PC-9 (cell line): Measurements from ENCODE around the gene UNC13C. TPM values are rescaled to one million over a fixed set of nuclear protein-coding genes. Genes with fewer than 3 reads are reported as not detected.

Experiments used
- BruUV-seq: library from RNA; stranded (reverse); fragments of 400-500 nt; replicated peaks from 2 replicates; lab custom pipeline; 2021; lab: Mats Ljungman, UMichigan
- CTCF ChIA-PET: fragments of 300-600 bp; sonication (Branson Sonifier 250); formaldehyde crosslinking; loops from one replicate; lab custom pipeline; 2022; ENCODE audit warnings: antibody characterized with exemption; lab: Charles Lee
- POLR2A ChIA-PET: fragments of 300-600 bp; sonication (Branson Sonifier 250); formaldehyde crosslinking; loops from one replicate; lab custom pipeline; 2022; ENCODE audit warnings: antibody characterized with exemption; ENCODE audit not compliant: unreplicated experiment; lab: Charles Lee
- DNase-seq, 2 experiments: peaks; one replicate each; pipeline versions ENCODE4 v3.0.0 to v3.0.0-alpha.2; 2015 to 2022; ENCODE audit warnings: mixed read lengths in 1 of 2
- H2AFZ ChIP-seq: fragments of 200-600 bp; sonication (generic); 2 replicates; pipeline ENCODE4 v1.8.1; 2017; ENCODE audit warnings: antibody characterized with exemption
- H3F3A ChIP-seq: fragments of 200-600 bp; sonication (generic); 2 replicates; pipeline ENCODE4 v1.8.1; 2017; ENCODE audit warnings: antibody characterized with exemption, mild to moderate bottlenecking, low read depth; ENCODE audit not compliant: insufficient read depth
- H3K27ac ChIP-seq: fragments of 200-600 bp; sonication (generic); 2 replicates; pipeline ENCODE4 v1.6.1; 2016; ENCODE audit warnings: mixed run types
- H3K27me3 ChIP-seq: fragments of 200-600 bp; sonication (generic); 2 replicates; pipeline ENCODE4 v1.6.1; 2016; ENCODE audit warnings: low read depth, mixed run types; ENCODE audit not compliant: insufficient read depth
- H3K36me3 ChIP-seq: fragments of 200-600 bp; sonication (generic); 2 replicates; pipeline ENCODE4 v1.6.1; 2016; ENCODE audit warnings: low read depth, mixed run types
- H3K4me1 ChIP-seq: fragments of 200-600 bp; sonication (generic); replicated peaks from 2 replicates; pipeline ENCODE4 v1.6.1; 2016; ENCODE audit warnings: mixed run types; ENCODE audit not compliant: insufficient read depth
- H3K4me2 ChIP-seq: fragments of 200-600 bp; sonication (generic); 2 replicates; pipeline ENCODE4 v1.6.1; 2017; ENCODE audit warnings: mixed run types
- H3K4me3 ChIP-seq: fragments of 200-600 bp; sonication (generic); 2 replicates; pipeline ENCODE4 v1.6.1; 2016; ENCODE audit warnings: mixed run types
- H3K79me2 ChIP-seq: fragments of 200-600 bp; sonication (generic); 2 replicates; pipeline ENCODE4 v1.6.1; 2017; ENCODE audit warnings: low read depth, mixed run types
- H3K9me2 ChIP-seq: fragments of 200-600 bp; sonication (generic); 2 replicates; pipeline ENCODE4 v1.8.1; 2017; ENCODE audit warnings: mild to moderate bottlenecking; ENCODE audit not compliant: insufficient read depth
- H3K9me3 ChIP-seq: fragments of 200-600 bp; sonication (generic); 2 replicates; pipeline ENCODE4 v1.8.1; 2016; ENCODE audit warnings: low read depth; ENCODE audit not compliant: insufficient read depth
- H4K20me1 ChIP-seq: fragments of 200-600 bp; sonication (generic); 2 replicates; pipeline ENCODE4 v1.8.1; 2017; ENCODE audit not compliant: insufficient read depth
- CTCF ChIP-seq: fragments of 200-600 bp; sonication (generic); conservative IDR thresholded peaks from 2 replicates; pipeline ENCODE4 v1.6.1; 2017; ENCODE audit warnings: mixed run types, antibody characterized with exemption, mild to moderate bottlenecking, moderate library complexity
- EZH2 ChIP-seq: fragments of 200-600 bp; sonication (generic); IDR thresholded peaks from 2 replicates; pipeline ENCODE4 v1.8.0; 2017; ENCODE audit warnings: antibody characterized with exemption, low read depth
- intact Hi-C: fragments of 100-400 bp; cut with micrococcal nuclease; formaldehyde crosslinking; loops from one replicate; pipeline ENCODE4 v1.10.0; 2022; ENCODE audit not compliant: unreplicated experiment
- total RNA-seq: library from RNA; stranded (reverse); gene quantifications from 2 replicates; pipeline ENCODE4 v1.2.3, GENCODE V29; 2021

The UNC13C gene
- total RNA-seq, 1 experiment from 2014 or later, result not detected

- BruUV-seq, result no TSS peak
- POLR2A ChIA-PET, result no interaction called here
- Histone ChIP-seq H3K27me3 (no peaks in the 10 kb centered on the region), H3F3A (no peaks in the 10 kb centered on the region), H3K79me2 (no peaks in the 10 kb centered on the region), H4K20me1 (no peaks in the 10 kb centered on the region), H3K9me2 (no peaks in the 10 kb centered on the region), H3K9me3 (no peaks in the 10 kb centered on the region), H3K36me3 (no peaks in the 10 kb centered on the region), H3K27ac (no peak overlapping the region), H3K4me3 (no peak overlapping the region), H3K4me2 (no peak overlapping the region), H2AFZ (no peak overlapping the region), H3K4me1 (no peaks in the 10 kb centered on the region)
- TF ChIP-seq CTCF (no peak), EZH2 (no peak)
- intact Hi-C loops, result no loop called here
- no peak for DNase-seq
- CTCF ChIA-PET, result no interaction called here
Observed at GRCh38 chr15:54388746-54389145, 410.5 kb downstream of the UNC13C start.

GRCh38 chr15:54410481-54410880 is 432.2 kb downstream of the UNC13C start:
- H3K36me3 ChIP-seq, result no peaks in the 10 kb centered on the region
- H3K4me1 ChIP-seq, result no peaks in the 10 kb centered on the region
- H3K9me3 ChIP-seq, result no peaks in the 10 kb centered on the region
- H3K4me3 ChIP-seq, result no peak overlapping the region
- H3F3A ChIP-seq, result no peaks in the 10 kb centered on the region
- no peak overlapping the region for H3K27ac ChIP-seq
- intact Hi-C loops, result no loop called here
- ChIA-PET CTCF (no interaction called here), POLR2A (no interaction called here)
- H4K20me1 ChIP-seq, result no peaks in the 10 kb centered on the region
- no peak overlapping the region for H2AFZ ChIP-seq
- H3K79me2 ChIP-seq, result no peaks in the 10 kb centered on the region
- H3K27me3 ChIP-seq, result no peaks in the 10 kb centered on the region
- H3K9me2 ChIP-seq, result no peaks in the 10 kb centered on the region
- TF ChIP-seq EZH2 (no peak), CTCF (no peak)
- no peak for DNase-seq
- no TSS peak for BruUV-seq
- no peak overlapping the region for H3K4me2 ChIP-seq

- H3K4me1 ChIP-seq, result no peaks in the 10 kb centered on the region
- H3K4me3 ChIP-seq, result no peak overlapping the region
- no TSS peak for BruUV-seq
- no peak for DNase-seq
- no peaks in the 10 kb centered on the region for H3K36me3 ChIP-seq
- H3F3A ChIP-seq, result no peaks in the 10 kb centered on the region
- H3K4me2 ChIP-seq, result no peak overlapping the region
- ChIA-PET POLR2A (no interaction called here), CTCF (no interaction called here)
- H3K27me3 ChIP-seq, result no peaks in the 10 kb centered on the region
- no peaks in the 10 kb centered on the region for H3K9me3 ChIP-seq
- no peak overlapping the region for H3K27ac ChIP-seq
- TF ChIP-seq EZH2 (no peak), CTCF (no peak)
- no peaks in the 10 kb centered on the region for H4K20me1 ChIP-seq
- intact Hi-C loops, result no loop called here
- H2AFZ ChIP-seq, result no peak overlapping the region
- H3K79me2 ChIP-seq, result no peaks in the 10 kb centered on the region
- H3K9me2 ChIP-seq, result no peaks in the 10 kb centered on the region
Observed at GRCh38 chr15:54424171-54424570, 445.9 kb downstream of the UNC13C start.
